ENCODE data around the gene BMP6.
"Not testable (repeated sequence)": the region's sequence is repeated elsewhere in the genome, so short reads cannot be mapped to it uniquely, and the experiment has no call there.

Gene BMP6

DNA sequence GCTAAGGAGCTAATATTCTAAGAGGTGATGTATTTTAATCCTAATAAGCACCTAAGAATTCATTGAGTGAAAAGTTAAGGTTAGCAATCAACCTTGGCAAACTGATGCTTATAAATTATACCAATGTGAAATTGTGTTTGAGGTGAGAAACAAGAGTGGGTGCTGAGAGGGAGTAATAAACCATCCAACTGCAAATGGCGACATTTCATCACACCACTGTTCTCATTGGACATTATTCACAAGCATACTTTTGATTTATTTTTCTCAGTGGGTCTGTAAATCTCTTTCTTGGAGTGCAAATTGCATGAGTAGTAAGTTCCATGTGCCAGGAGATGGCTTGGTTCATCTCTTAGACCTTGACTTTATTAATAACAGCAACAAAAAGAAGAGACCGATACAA, 71.5 kb downstream of the BMP6 start:
- no peak for DNase-seq

DNA sequence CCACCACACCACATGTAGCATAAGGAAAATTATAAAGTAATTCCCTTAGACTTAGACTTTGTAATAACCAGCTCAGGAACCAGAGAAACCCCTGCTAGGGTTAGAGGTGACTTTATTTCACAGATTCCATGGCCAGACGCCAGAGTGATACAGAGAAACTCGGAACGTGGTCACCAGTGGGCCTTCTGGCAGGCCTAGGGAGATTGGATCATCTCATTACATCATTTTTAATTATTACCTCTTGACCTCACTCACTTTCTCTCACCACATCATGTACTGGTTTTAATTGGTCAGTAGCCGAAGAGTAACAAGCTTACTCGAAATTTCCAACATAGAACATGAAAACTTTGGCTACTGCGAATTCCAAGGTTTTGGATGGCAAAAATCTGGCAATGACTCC, 72.9 kb downstream of the BMP6 start:
- DNase-seq, result no peak

DNA sequence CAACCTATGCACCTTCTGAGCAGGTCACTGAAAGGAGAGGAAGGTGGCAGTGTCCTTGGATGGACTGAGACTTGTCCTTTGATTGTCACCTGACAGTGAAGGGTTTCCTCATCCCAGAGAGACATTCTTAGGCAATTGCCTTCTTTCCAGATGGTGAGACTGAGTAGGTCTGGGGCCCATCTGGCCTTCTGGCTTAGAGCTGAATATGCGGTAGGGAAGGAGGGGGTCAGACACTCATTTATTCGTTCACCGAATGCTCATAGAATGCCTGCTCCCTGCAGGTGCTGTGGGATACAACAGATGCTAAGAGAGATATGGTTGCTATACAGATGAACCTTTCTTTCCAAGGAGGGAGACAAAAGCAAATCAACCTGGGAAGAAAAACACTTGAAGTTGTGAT, 76.8 kb downstream of the BMP6 start:
- DNase-seq, result no peak

DNA sequence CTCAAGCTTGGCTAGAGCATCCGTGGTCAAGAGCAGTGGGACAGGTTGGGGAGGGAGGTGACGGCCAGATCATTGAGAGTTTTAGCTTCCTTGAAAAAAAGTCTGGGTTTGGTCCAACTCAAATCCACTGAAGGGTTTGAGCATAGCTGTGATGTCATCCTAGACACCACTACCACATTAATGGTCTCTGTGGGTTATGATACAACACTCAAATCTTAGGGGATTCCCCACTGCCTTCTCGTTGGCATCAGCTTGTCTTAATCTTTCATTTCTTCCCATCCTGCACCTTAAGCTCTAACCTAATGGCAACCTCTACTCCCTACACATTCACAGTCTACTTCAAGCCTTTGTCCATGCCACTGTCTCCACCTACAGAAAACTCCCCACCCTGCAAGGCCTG, 77.3 kb downstream of the BMP6 start:
- DNase-seq, result no peak

DNA sequence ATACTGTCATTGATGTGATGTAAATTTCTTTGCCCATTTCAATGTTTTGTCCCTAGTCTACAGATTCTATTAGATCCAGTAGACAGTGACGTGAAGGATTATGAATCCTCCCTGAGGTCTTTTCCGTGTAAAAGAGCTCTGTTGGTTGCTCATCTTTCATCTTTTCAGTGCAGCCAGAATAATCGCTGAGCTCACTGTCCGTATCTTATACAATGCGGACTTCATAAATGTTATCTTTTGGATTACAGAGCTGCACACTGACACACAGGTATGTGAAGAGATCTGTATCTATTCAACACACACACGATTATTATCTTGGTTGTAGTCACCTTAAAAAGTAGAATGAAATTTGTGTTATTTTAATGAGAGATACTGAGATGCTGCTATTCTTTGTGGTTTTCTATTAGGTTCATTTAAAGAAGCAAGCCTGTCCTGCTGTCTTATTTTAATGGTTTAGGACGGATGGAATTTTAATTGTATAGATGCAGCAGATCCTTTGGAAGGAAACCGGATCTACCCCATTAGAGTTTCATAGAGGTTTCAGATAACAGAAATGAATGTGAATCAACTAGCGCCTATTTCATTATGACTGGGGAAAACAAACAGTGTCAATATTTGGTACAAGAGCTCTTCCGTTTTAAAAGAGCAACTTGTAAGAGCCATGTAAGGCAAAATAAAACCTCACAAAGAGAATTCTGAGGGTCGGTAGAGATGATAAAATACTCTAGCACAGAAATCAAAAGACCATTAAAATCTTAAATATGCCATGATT, 79.4 kb downstream of the BMP6 start:
- DNase-seq, result no peak

DNA sequence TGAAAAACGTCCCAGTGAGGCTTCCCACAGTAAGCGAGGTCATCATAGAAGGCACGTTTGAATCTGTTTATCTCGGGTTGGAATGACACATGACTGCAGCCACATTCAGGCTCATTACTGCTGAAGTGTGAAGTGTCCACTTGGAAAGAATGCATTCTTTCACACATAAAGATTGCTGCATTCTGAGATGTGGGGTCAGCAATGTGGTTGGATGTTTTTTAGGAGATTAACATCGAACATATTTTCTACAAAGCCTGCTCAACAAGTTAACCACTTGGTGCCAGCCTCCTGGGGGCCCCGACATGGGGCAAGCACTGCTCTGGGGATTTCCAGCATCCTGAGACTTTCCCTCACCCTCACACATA, 79.9 kb downstream of the BMP6 start:
- no peak for DNase-seq

DNA sequence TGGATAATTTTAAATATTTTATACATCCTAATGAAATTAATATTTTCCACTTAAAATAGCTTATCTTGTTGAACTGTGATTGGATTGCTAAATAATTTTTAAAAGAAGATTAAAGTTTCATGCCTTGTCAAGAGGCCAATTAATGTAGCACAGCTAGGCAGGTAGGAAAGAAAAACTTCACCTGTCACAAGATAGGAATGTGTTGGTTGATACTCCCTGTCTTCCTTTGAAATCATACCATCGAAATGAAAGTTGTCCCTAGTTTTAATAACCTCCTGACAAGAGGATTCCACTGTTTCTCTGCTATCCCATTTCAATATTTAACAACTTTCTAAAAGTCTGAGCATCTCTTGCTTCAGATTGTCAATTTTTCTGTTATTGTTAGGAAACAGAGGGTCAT, 80.8 kb downstream of the BMP6 start:
- no peak for DNase-seq

DNA sequence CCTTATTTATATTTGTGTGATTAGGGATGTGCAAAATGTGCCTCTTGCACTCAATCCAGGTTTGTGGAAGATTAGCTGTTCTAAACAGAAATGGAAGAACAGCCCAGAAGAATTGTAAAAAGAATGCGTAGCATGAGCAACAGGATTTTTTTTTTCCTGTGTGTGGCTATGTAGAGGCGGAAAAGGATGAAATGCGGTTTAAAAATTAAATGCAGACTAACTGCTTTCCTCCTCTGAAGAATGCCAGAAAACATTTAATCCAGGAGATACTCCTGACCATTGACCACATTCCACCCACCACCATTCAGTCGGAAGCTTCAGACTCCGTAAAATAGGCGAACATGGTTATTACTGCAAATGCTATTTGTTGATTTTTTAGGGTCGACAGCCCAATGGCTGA, 83.4 kb downstream of the BMP6 start:
- no peak for DNase-seq

DNA sequence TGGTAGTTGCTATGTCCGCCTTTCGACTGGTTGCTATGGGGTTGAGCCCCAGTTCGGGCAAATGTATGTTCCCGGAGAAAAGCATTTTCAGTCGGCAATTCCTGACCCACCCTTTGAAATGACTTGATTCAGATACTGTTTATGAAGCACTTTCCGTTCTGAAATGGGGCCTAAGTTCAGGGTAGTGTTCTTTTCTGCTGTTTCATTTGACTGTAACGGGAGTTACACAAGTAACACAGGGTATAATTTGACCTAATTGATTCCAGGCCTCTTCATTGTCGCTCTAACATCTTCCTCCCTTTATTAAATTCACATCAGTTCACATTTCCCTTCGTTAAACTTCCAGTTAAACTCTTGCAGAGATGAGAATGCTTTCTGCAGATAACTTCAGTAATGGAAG, 85.5 kb downstream of the BMP6 start:
- DNase-seq, result no peak

DNA sequence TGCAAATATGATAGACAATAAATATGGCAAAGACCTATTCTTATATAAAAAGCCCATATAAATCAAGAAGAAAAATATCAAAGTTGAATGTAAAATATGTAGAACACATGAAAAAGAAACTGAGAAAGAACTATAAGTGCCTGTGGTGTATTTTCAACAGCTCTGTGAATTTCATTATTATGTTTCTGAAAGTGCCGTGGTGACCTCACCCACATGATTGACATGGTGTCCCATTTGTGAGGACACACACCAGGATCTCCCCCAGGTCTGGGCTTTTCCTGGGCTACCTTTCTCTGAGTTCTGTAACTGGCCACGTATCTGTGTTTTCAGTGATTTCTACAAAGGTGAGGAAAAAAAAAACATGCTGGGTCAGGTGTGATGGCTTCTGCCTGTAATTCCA, 86.7 kb downstream of the BMP6 start:
- no peak for DNase-seq

DNA sequence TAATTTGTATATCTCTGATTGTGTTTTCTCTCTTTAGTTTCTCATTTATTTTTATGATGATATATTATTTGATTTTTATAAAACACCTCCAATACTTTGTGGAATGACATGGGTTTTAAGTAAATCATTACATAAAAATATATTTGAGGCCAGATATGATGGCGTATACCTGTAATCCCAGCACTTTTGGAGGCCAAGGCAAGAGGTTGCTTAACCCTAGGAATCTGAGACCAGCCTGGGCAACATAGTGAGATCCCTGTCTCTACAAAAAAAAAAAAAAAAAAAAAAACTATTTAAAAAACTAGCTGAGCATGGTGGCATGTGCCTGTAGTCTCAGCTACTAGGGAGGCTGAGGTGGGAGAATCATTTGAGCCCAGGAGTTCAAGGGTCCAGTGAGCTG, 87.3 kb downstream of the BMP6 start:
- no peak for DNase-seq

DNA sequence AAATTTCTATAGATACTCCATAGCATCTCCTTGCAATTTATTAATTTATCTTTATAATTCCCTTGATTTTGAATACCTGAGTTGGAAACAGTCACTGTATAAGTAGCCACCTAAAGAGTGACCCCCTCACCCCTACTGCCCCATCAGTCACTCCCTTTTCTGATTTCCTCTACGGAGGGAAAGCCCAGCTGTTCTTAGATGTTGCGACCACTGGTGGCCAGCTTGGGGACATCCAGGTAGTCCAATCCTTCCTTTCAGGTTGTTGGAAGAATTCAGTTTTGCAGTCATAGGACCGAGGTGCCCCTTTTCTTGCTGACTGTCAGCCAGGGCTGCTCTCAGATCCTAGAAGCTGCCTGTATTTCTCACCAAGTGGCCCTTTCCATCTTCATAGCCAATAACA, 87.8 kb downstream of the BMP6 start:
- DNase-seq, result no peak

DNA sequence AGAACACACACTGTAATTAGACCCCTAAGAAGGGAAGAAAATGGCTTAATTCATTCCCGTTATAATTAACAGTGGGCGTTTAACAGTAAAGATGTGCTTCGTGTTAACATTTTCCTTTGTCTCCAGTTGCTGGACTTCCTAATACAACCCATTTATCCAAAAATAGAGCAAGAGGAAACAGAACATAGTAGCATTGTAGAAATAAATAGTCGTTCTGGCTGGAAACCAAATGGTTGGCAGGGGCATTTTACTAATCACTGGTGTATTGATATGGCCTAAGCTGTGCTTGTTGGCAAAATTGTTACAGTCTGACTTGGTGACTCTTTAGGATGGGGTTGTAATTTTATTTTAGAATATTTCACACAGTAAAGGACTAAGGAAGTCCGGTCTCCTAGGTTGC, 89.8 kb downstream of the BMP6 start:
- DNase-seq, result no peak

DNA sequence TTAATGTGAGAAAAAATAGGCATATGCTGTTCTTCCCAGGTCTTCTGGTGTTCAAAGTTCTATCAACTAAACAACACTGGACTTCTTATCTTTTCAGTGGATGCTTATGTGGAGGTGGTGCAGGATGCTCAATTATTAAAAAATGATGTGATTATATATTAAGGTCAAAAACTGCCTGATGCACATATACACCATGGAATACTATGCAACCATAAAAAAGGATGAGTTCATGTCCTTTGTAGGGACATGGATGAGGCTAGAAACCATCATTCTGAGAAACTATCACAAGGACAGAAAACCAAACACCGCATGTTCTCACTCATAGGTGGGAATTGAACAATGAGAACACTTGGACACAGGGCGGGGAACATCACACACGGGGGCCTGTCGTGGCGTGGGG, 91.3 kb downstream of the BMP6 start:
- DNase-seq, result not testable (repeated sequence)

DNA sequence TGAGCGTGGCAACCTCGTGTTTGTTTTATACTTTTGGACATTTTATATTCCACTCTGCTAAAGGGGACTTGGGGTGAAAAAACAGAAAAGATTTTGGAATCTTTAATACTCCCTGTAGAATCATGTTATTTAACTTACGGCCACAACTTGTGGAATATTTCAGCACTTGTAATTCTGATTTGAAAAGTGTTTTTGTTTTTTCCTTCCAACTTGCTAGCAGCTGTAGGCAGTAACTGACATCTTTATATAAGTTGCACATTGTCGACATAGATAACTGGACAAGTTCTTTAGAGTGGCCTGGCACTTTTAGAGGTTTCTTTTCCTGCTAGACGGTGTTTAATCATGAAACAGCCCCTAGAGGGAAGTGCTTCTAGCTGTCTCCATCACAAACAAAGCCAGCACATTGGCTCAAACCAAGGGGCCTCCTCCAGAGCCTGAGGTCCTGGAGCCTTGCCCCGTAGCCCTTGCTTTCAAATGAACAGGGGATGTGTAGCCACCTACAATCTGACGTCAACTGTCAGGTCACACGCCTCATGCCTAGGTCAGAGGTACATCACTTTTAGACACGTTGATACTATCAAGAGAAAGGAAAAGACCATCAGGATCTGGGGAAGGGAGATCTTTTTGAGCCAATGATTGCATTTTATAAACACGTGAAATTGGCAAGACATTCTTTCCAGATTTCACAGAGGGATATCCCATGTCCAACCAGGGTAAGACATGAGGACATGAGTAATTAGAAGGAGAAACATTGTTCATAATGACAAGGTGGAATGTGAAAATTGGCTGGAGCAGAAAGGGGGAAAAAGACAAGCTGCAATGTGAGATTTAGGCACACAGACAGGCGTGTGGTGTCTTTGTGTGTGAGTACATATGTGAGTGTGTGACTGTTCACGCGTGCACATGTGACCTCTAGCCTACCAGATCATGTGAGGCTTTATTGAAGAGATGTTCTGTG, 92.6 kb downstream of the BMP6 start:
- DNase-seq, result no peak

DNA sequence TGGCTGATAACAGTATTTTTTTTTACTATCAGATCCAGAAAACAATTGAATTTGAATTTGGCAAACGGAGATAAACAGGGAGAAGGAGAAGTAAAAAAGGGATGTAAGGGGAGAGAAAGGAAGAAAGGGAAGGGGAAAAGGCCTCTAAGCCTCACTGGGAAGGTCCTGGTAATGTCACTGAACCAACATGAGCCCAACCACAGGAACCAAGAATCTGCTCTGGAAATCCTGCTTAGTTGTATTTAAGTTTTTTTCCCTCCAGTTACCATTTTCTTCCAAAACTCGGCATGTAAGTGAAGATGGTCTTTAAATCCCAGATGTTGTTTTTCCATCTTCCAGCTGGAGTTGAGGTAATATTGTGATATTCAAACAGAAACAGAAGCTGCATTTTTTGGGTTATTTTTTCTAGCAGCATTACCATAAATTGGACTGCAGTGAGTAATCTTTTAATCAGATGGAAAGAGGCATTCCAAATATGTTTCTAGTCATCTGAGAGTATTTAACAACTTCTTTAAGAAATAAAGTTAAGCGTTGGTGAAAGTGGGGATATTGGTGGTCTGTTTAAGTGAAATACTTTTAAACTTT, 93.6 kb downstream of the BMP6 start:
- no peak for DNase-seq

DNA sequence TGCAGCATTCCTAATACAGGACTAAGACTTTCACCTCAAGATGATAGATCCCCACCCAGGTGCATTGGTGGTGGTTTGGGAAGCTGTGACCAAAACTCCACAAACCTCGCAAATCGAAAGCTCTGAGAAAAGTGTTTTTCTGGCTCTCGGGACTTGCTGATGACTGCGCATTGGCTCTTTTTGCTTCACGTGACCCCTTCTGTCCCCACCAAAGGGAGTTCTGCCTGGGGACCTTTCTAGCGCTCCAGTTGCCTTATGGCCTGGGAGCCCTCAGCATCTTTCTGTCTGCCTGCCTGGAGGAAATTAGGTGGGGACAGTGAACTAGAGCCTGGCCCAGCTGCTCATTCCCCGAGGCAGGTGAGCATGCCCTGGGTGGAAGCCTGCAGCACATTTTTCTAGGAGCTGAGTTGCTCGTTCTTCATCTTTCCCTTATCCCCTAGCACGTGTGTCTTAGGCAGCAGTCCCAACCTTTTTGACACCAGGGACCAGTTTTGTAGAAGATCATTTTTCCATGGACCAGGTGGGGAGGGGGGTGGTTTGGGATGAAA, 94.5 kb downstream of the BMP6 start:
- DNase-seq, result no peak

DNA sequence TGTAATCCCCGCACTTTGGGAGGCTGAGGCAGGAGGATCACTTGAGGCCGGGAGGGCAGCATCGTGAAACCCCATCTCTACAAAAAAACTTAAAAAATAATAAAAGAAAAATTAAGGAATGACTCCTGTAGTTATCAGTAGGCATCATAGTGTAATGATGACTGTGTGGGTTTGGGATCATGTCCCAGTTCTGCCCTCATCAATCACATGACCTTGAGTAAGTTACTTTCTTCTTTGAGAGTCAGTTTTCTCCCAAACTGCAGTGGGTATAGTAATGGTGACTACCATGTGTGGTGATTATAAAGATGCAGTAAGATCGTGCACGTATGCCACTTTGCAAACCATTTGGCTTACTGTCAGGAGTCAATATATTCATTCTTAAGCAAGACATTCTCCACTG, 95.5 kb downstream of the BMP6 start:
- DNase-seq, result no peak

DNA sequence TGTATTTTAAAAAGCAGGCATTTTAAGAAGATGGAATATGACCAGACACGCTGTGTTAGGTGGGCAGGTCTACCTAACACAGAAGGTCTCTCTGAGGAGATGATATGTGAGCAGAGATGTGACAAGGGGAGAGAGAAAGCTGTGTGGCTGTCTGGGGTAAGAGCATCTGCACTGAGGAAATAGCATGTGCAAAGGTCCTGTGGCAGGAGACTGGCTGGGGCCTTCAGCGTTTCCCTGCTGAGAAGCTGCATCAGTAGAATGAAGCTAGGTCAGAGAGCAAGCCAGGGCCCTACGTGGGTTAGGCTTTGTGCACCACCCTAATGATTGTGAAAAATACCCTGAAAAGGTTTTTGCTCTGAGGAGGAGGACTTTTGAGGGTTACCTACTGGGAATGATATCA, 97.7 kb downstream of the BMP6 start:
- no peak for DNase-seq

DNA sequence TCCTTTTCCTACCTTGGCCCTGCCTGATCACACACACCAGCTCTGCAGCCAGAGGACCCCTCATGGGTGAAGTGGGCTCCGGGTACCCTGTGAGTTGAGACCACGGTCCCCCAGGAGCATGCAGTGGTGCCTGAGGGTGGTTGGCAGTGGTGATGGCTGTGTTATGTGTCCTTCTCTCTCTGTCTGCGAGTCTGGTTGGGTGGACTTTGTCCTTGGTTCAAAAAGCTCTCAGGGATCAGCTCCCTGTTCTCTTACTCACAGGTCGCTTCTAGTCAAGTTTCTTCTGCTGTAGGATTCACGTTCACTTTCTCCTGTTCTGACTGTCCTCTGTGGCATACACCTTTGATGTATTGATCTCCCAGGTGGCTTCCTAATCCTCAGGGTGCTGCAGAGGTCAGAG, 100.1 kb downstream of the BMP6 start:
- DNase-seq, result no peak

DNA sequence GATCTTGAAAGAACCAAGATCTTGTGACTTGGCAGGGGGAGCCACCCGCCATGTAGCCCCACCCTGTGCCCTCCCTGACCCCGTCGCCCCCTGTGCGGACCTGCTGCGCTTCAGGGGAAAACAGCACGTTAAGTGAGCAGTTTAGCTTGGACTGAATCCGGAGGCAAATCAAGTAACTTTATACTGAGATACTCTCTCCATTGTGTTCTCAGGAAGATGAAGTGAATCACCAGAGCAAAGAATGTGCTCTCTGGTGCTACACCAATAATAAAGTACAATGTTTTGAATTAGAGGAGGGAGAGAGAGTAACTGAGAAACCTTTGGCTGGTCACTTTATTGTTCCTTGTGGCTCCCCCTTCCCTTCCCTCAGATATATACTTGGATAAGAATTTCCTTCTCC, 101.2 kb downstream of the BMP6 start:
- DNase-seq, result no peak

DNA sequence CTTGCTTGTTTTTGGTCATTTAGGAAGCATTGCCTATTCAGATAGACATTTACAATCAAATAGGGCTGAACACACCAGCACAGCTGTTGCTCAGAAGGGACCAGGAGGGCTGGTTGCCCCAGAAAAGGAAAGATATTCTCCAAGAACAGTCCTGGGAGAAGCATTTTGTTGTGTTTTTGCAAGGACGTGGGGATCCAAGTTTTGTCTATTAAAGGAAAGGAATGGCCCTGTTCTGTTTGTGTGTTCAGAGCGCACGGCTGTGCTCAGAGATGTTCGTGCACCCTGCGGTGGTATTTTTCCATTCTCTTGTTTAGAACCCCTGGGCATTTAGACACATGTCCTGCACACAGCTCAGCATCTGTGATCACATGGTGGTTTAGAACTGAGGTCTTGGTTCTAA, 102.2 kb downstream of the BMP6 start:
- no peak for DNase-seq

DNA sequence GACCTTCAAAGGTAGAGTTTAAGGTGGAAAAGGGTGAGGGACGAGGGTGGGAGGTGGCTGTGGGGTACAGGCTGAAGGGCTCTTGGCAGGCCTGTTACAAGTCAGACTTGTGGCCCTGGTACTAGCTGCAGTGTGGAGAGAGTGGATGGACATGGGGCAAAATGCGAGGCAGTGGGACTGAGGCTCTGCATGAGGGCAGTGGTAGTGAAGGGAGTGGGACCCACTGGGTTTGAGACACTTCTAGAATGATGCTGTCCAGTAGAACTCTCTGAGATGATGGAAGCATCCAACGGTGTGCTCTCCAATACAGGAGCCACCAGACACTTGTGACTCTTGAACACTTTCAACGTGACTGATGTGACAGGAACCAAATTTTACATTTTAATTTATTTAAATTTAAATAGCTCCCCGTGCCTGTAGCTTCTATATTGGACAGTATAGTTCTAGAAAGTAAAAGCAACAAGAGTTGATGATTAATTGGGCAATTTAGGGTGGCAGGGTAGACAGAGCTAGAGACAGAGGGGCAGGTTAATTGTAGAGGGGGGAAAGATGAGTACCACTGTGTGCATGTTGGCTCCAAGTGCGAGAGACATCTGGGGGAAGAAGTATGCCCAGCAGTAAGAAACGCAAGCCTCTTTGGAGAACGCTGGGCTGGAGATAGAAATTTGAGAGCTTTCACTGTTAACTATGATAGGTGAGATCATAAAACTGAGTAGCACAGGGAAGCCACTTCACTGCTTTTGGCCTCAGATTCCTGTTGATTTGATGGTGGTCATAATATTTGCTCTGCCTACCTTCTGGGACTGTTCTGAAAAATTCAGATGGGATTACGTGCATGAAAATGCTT, 107.2 kb downstream of the BMP6 start:
- no peak for DNase-seq
